GM19043 (cell line): ENCODE data around the gene VANGL2.

Experiments used
- ATAC-seq: cut with Tn5 transposase; IDR thresholded peaks from one replicate; pipeline ENCODE4 v1.9.1; 2021; ENCODE audit warnings: low read depth; ENCODE audit not compliant: unreplicated experiment

The VANGL2 gene

DNA sequence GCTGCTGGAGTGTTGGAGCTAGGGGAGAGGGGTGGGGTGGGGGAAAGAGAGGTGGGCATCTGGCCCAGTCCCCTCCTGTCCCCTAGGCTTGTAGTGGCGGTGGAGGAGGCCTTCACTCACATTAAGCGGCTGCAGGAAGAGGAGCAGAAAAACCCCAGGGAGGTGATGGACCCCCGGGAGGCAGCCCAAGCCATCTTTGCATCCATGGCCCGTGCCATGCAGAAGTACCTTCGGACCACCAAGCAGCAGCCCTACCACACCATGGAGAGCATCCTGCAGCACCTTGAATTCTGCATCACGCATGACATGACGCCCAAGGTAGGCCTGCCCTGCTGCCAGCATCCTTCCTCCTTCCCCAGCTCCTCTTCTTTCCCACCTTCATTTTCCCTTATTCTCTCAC is 23.6 kb downstream of the VANGL2 start:
- no peak for ATAC-seq

DNA sequence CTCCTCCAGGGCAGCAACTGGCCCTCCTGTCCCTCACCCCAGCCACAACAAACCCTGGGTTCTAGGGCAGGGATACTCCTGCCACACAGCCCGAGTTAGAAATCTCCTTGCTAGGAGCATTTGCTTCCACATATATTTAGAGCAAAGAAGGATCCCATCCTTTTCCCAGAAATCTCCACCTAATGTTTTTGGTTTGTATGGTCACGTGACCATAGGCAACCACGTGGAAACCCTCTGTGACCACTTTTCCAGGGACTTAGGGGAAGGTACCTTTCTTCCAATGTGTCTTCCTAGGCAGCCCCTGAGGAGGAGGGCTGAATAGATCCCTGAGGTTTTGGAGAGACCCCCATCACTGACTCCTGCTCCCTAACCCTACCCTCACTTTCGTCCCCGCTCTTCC is 25.5 kb downstream of the VANGL2 start:
- ATAC-seq, result no peak

DNA sequence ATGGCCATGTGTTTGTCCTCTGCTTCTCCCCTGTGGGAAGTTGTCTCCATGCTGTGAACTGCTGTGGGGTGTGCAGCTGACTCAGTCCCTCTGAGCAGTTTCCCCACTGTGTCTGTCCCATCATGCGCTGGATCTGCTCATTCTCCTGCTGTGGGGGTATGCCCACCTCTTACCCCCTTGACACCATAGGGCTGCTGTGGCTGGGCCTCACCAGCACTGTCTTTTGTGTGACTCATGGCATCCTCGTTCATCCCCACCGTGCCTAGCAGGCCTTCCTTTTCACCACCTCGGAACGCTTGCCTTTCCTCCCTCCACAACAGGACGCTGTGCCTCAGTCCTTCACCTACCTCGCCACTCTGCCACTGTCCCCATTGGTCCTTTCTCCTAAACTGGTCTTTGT is 27.3 kb downstream of the VANGL2 start:
- no peak for ATAC-seq

DNA sequence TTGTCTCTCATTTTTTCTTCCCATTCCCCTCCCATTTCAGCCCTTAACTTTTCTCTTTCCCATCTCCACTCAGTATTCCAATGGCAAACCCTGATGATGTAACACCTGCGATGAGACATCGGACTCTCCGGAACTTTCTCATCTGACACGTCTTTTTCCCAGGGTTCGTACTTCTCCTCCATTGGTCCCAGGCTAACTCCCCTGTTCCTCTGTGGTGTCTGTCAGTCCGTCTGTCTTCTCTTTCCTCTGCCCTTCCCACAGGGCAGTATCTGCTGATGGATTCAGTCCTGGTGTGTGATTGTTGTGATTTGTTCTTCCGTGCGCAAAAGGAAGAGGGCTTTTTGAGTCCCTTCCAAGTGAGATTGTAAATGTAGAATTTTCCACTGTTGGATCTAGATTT is 27.7 kb downstream of the VANGL2 start:
- no peak for ATAC-seq

DNA sequence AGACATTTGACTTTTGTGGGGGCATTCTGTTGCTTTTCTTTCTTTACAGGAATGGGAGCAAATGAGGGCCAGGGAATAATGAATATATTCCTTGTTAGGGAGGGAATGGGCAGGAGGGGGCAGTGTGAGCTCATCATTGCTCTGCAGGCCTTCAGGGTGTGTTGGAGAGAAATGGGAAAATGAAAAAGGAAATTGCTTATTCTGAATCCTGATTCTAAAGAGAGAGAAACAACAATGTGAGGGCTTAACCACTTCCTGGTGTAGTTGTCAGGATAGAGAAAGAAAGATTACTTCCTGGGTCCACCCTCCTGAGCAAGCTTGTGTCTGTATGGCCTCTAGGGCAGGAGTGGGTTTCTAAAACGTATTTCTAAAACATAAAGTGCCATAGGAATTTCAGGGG is 28.3 kb downstream of the VANGL2 start:
- ATAC-seq, result peak; percentile 35

DNA sequence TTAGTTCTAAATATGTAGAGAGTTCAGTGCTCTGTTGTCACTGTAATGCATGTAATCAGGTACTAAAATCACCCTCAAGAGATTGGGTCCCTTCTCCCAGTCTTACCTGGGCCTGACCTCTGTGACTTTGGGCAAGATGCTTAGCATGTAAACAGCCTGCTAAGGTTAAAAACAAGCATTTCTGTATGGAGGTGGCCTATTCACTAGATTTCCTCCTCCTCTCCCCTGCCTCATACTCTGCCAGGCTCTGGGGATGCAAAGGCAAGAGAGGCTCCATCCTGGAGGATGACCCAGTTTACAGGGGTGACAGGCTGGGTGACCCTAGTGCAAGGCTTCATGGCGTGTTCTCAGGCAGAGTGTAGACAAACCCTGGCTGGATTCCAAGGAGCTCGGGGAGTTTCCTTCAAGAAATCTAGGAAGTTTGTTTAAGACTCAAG is 28.8 kb downstream of the VANGL2 start:
- no peak for ATAC-seq

DNA sequence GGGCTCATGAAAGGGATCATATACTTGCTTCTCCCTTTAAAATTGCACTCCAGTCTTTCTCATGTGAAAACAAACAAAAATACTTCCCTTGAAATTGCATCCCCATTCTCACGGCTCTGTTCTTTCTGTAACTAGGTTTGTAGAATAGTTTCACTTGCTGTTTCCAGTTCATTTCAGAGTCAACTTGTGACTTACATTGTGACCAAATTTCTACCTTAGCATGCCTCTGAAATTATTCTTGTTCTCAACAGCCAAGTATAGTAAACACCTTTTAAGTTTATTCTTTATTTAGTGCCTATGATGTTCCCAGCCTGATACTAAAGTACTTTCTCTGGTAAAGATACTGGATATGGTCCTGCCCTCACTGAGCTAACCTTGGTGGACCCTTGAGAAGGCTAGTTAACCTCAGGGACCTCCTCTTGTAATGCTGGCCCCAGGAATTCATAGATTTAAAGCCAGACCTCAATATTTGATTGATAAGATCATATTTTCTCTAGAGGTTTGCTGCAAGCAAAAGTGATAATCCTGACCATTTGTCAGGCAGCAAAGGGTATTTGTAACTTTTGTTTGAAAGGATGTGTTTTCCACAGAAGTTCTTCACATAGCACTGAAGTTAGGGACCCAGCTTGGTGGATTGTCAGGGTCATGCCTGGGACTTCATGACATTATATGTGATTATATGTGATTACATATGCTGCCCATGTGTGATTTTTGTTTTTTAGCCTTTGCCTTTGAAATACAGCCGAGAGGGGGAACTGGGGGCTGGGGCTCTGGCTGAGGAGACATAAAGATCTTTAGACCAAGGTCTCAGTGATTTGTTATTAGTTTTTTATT is 29.6 kb downstream of the VANGL2 start:
- ATAC-seq, result no peak

DNA sequence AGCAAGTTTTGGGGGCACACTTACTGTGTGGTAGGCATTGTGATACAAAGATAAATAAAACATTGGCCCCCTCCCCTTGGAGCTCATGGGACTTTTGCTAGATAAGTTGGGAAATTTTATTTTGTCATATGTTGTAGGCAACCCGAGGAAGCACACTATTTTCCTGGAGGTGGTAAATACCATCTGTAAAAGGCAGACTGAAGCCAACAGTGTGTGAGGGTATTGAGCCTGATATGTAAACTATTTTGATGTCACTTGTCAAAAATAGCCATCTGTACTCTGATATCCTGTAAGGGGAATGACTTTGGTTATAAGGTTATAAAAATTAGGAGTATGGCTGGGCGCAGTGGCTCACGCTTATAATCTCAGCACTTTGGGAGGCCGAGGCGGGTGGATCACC is 30.6 kb downstream of the VANGL2 start:
- no peak for ATAC-seq

DNA sequence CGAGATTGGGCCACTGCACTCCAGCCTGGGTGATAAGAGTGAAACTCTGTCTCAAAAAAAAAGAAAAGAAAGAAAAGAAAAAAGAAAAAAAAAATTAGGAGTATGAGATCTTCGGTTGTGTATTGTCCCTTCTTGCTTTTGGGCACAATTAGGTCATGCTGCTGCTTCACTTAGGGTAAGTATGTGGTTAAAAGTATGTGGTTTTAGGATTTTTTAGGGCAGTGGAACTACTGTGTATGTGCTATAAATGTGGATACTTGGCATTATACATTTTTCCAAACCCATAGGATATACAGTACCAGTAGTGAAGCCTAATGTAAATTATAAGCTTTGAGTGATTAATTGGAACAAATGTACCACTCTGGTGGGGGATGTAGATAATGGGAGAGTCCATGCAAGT is 31.2 kb downstream of the VANGL2 start:
- ATAC-seq, result no peak

DNA sequence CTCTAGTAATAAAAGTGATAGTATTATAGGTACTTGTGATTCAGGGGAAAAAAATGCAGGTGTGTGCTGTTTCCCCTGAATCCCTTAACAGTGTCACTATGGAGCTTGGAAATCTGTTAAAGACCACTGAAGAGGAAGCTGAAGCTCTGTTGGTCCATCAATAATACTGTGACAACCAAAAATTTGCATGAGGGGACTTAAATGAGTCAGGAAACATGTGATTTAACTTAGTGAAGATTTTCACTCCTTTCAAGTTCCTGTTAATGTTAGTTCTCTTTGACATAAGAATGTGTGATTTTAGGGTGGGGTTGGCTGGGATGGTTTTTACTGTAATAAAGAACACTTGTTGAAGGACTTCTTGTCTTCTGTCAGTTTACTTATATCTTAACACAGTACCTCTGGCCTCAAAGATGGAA is 32.0 kb downstream of the VANGL2 start:
- ATAC-seq, result peak; percentile 51

DNA sequence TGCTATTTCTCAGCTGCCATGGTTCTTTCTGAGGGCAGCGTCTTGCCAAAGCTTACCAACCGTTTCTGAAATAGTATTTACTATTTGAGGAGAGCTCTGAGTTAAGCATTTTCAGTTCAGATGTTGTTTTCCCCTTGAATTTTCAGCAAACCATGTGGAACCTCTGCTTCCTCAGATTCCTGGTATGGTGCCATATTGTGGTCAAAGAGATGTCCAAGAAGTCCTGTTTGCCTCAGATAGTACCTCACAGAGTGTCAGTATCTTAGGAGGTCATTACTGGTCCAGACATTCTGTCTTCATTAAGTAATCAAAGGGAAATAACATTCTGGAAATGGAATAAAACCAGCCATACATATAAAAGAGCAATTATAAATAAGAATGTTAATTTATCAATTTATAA is 36.6 kb downstream of the VANGL2 start:
- no peak for ATAC-seq

DNA sequence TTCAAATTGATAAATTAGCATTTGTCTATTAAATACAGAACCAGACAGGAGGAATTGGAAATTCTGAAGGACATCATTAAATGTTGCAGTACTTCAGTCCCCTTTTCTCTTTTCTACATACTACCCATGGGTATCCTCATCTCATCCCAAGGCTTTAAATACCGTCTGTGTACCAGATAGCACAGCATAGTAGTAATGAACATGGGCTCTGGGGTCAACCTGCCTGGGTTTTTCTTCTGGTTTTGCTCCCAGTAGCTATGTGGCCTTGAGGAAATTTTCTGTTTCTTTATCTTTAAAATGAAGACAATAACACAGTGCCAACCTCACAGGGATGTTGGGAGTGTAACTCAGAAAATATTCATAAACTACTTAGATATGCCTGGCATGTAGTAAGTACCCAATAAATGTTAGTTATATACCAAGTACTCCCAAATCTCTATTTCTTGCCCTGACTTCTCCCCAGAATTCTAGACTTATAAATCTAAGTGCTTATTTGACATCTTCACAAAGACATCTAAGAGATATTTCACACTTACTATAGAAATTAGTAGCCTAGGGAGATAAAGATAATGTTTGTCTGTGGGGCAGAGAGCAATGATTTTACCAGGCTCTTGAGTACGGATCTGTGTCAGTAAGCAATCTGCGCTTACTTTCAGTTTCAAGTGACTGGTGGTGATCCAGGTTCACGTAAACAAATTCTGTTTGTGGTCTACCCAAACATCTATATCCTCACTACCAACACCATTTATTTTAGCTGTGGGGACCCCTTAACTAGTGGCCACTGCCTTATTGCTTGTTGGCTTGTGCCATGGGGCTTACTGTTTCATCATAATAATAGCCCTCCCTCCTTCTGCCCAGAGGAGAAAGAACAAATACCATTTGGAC is 37.3 kb downstream of the VANGL2 start:
- ATAC-seq, result peak; percentile 74

DNA sequence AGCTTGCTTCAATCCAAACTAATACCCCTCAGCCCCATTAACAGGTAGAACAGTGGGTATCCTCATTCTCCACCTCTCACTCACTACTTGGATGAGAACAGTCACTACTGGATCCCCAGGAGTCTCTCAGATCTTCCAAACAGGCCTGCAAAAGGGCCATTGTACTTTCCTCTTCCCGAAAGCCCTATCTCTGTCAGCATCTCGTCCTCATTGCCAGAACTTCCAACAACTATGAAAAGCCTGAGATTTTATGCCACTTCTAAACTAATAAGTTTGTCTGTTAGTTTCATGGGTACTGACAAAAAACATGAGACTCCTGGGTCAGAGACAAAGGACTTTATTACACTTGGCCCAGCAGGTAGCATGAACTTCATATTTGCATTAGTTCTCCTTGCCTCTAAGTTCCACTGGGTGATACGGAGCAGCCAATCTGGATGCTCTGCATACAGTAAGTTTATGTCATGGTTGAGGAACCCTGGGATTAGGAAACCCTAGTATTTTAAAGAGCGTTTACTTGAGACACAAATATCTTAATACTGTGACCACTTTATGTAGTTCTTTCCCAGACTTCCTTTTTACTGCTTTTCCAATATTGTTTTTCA is 38.1 kb downstream of the VANGL2 start:
- ATAC-seq, result no peak

DNA sequence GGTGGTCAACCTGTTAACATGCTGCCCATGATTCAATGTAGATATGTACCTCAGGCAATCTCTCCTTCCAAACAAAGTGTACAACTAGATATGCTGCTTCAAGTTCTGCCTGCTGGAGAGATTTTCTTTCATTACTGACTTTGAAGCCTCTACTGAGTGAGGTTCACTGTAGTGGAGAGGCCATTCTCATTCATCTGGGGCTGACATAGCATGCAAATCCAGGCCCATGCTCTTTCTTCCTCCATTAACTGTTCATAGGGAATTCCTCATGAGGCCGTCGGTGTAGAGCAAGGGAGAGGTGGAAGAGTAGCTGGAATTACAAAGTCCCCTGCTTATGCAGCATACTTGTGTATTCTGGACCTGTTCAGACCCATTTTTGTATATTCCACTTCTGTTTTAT is 38.6 kb downstream of the VANGL2 start:
- no peak for ATAC-seq

DNA sequence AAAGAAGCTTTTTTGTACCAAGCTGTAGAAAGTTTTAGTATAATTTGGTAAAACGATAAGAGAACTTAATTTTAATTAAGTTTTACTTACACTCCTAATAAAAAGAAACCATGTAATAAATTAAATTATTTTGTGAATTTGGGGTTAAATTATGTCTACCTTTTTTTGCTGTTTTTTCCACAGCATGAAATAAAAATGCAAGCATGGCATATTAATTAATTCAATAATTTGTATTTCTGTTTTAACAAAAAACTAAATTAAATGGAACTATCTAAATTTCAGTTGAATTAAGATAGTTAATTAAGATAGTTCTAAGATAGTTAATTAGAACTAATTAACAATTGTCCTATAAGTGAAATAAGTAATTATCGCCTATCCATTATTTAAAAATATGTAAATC is 39.4 kb downstream of the VANGL2 start:
- ATAC-seq, result no peak

DNA sequence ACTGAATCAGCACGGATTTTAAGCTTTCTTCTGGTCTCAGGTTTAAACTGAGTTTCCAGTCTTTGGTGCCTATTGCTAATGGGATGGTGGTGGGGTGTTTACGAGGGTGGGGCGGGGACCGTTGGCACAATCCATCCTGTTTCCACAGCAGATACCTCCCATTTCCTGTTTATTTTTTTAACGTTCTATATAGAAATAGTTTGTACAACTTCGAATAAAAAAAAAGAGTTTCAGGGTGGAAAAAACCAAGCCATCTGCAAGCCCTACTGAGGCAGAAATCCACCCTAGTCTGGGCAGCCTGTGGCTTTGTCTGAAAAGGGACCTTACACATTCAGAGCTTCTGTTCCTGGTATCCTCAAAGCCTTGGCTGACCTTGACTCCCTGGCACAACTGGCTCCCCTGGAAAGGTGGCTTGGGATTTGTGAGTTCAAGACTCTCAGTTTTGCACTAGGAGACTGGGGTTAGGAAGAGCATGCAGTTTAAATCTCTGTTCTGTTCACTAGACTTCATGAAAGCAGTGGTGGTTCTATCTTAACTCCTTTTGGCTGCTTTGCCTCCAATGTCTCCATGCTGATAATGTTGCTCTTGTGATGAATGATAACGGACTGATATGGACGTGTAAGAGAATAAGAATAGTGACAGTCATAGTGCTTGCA is 46.7 kb downstream of the VANGL2 start:
- no peak for ATAC-seq

DNA sequence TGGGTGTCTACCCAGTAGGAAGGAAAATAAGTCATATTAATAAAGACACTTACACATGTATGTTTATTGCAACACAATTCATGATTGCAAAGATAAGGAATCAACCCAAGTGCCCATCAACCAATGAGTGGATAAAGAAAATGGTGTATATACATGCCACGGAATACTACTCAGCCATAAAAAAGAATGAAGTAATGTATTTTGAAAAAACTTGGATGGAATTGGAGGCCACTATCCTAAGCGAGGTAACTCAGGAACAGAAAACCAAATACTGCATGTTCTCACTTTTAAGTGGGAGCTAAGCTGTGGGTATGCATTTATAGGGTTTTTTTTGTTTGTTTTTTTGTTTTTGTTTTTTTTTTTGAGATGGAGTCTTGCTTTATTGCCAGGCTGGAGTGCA is 49.1 kb downstream of the VANGL2 start:
- ATAC-seq, result no peak

DNA sequence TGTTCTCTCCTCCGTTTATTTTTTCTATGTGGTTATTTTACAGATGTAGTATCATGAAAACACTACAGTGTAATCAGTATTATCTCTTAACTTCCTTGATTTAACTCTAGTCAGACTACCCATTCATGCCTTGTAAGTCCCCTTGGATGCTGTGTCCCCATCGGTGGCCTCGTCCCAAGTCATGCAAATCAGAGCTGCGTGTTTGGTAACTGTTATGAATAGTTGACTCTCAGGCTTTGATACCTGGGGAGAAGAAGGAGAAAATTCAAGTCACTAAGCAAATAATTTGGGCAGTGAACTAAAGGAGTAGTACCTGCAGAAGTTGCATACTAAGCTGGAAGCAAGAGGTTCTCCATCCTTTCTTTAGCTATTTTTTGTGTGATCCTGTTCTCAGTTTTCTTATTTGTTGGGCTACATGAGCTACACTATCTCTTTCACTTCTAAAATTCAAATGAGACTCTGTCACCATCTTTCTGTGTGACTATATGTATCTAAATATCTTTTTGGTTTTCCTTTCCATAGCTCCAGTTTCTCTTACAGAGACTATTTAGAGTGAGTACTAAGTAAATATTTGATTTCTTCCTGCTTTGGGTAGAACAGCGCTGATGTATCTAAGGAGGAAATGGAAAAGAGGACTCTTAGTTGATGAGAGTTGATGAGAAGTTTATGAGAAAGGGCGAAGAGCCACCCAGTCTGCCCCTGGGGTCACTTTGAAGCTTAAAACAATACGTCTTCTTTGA is 50.9 kb downstream of the VANGL2 start:
- no peak for ATAC-seq

DNA sequence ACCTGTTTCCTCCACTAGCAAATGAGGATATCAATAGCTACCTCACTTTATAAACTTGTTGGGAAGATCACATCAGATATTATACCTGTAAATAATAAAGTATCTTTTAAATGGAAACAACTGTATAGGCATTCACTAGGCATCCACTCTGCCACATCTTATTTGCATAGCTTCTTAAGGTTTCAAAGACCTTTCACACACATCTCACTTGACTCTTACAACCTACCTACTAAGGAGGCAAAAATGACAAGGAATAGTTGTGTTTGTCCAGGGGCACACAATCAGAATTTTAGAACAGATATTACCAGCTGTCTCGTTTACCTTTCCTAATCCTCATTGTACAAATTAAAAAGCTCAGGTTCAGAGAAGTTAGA is 51.5 kb downstream of the VANGL2 start:
- ATAC-seq, result no peak

DNA sequence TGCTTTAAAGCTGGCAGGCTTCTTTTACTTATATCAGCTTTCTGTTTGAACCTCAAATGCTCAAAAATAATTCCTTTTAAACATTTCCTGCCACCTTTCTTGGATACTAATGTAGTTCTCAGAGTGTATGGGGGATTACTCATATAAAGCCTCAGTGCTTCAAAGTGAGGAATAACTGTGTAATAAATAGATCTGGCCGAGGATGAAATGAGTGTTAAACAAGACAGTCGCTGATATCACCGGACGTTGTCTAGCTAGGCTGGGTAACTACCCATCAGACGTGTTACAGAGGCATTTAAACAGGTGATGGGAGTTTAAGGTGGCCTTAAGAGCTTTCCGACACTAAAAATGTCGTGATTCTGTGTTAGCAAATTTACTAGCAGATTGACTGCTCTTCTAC is 53.1 kb downstream of the VANGL2 start:
- ATAC-seq, result peak; percentile 47
